Activated naive CD4-positive, alpha-beta T cell treated with anti-CD3 and anti-CD28 coated beads, Interleukin-2, amount 50 U/mL, for 16 hours (primary cell): ENCODE data around the gene PLEKHA3.
"Not testable (repeated sequence)": the region's sequence is repeated elsewhere in the genome, so short reads cannot be mapped to it uniquely, and the experiment has no call there.

Source experiments
- DNase-seq: peaks from one replicate; pipeline ENCODE4 v3.0.0-alpha.2; 2020

Gene PLEKHA3

DNA sequence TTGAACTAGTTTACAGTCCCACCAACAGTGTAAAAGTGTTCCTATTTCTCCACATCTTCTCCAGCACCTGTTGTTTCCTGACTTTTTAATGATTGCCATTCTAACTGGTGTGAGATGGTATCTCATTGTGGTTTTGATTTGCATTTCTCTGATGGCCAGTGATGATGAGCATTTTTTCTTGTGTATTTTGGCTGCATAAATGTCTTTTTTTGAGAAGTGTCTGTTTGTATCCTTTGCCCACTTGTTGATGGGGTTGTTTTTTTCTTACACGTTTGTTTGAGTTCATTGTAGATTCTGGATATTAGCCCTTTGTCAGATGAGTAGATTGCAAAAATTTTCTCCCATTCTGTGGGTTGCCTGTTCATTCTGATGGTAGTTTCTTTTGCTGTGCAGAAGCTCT is 45.2 kb downstream of the PLEKHA3 start:
- not testable (repeated sequence) for DNase-seq

DNA sequence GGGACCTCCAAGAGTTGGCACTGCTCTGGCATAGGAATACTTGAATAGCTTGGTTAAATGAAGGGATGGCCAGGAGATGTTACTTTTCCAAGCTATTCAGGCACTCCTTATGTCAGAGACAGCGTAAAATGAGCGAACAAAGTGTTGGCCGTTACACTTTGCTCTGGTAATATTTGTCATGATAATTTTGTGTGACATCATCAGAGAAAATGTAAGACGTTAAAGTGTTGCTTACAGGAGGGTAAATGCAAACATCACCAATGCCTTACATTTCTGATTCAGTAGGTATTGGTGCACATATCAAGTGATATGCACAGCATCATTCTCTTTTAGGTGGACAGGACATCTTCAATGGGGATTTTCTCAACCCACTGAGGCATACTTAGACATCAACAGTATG is 46.0 kb downstream of the PLEKHA3 start:
- DNase-seq, result no peak

DNA sequence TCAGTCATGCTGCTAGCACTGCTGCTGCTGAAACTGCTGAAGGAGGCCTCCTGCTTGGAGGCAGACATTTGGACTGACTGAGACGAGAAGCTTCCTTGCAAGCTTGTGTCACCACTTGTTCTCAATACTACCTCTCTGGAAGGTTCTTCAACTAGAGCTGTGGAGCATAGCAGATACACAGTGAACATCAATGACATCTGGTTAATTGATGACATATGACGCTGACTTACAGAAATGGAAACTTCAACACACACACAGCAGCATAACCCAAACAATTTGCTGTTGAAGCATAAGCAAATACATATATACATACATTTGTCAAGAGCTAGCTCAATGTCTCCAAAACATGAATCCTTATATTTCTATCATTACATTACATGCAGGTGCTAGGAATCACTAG is 47.3 kb downstream of the PLEKHA3 start:
- DNase-seq, result no peak

DNA sequence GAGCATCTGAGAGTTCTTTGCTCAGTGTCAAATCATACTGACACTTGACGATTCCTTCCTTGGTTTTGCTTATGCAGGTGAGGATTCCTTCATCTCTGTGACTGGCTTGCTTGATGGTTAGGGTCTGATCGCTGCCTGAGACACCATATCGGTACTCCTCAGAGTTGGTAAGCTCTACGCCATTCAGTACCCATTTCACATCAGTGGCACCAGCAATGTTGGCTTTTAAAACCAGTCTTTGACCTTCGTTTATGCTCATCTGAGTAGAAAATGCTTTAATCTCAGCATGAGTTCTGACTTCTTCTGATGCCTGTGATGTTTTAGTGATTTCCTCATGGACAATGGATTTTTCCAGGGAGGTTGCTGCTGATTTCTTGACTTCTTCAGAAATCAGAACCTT is 48.4 kb downstream of the PLEKHA3 start:
- DNase-seq, result no peak

DNA sequence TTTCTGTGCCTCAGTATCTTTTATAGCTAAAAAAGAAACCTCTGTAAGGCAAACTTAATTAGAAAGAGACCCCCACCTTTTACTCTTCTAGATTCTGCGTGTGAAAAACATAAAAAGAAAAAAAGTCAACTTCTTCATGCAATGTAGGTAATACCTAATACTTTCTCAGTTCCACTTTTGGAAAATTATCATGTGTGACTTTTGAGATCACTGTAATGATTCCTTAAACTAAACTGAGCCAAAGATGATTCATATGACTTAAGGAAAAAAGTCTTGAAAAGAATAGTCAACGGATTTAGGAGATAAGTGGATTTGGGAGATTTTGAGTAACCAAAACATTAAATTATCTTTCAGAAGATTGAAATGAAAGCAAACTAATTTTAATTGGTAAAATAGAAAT is 48.9 kb downstream of the PLEKHA3 start:
- no peak for DNase-seq

DNA sequence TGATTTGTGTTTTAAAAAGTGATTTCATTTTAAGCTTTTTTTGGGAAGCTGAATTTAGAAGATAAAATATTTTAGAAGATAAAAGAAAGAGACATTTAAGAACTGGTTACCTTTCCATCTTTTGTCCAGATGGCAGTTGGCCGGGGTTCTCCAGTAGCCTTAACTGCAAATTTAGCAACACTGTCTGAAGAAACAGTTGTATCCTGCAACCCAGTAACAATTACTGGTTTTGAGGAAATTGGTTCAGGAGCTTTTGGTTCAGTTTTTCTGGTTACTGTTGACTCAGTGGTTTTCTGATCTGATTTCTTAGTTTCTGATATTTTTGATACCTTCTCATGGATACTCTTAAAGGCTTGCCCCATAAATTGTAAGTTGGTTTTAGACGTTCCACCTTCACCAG is 49.9 kb downstream of the PLEKHA3 start:
- DNase-seq, result no peak

DNA sequence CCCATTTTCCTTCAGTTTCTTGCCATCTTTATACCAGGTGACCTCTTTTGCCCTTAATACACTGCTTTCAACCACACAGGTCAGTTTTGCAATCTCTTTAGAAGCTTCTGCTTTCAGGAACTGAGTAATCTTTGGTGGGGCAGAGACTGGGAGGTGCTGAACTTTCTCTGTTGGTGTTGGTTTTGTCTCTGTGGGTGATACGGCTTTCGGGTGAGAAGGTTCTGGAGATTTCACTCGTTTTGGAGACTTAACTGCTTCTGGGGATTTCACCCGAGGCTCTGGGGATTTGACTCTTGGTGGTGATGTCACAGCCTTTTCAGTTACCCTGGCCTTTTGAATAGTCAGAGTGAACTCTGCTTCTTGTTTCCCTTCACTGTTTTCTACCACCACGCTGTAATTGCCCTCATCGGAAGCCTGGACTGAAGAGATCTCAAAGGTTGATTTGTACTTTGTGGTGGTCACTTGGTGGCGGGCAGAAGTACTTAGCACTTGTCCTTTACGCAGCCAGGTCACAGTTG is 50.4 kb downstream of the PLEKHA3 start:
- no peak for DNase-seq

DNA sequence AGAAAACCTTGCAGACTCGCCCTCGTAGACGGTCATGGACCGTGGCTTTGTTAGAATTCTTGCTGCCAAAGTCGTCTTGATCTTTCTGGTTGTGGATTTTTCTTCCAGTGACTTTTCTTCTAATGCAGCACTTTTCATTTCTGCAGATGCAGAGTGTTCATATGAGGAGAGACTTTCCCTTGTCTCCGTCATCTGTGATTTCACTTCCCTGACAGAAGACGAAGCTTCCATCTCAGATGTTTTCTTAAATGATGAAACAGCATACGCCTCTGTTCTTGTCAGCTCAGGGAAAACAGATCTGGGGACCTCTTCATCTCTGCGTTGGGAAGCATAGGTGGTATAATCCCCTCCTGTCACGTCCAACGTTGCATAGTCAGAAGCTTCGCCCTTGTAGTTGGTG is 50.9 kb downstream of the PLEKHA3 start:
- no peak for DNase-seq

DNA sequence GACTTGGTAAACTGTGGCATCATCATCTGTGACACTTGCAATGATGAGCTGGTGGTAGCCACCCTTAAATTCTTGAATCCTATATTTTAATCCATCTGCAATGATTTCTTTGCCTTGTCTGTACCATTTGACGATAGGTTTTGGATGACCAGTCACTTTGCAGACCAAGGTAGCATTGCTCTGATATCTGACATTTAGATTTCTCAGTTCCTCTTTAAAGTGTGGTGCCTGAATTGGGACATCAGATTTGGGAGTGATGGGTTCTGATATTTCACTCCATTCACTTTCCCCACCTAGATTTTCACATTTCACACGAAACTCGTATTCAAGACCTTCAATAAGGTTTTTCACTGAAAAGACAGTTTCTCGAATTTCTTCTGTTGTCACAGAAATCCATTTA is 55.8 kb downstream of the PLEKHA3 start:
- DNase-seq, result no peak

DNA sequence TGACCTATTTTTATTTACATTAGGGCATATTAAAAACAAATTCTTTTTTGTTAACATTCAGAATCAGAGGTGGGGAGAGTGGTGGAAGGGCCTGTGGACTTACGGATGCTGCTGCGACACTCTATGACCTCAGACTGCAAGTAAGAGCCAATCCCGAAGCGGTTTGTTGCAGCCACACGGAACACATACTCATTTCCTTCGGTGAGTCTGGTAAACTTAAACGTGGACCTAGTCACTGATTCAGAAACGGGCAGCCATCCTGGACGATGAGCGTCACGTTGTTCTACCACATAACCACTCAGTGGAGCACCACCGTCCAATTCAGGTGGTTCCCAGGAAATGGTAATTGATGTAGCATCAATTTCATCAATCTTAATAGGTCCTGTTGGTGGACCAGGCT is 61.9 kb downstream of the PLEKHA3 start:
- no peak for DNase-seq

DNA sequence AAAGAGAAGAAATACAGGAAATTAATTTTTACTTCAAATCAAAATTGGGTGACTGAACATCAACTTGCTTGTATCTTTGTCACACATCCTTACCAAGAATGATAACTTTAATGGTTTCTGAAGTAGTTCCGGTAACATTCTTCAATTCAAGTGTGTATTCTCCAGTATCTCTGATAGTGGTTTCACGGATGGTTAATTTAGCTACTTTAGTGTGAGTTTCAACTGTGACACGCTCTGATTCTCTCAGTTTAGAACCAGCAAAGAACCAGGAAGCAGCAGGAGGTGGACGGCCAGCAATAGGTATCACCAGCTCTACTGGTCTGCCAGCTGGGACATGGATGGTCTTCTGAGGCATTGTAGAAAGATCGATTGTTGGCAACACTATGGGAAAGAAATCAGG is 62.3 kb downstream of the PLEKHA3 start:
- DNase-seq, result no peak

DNA sequence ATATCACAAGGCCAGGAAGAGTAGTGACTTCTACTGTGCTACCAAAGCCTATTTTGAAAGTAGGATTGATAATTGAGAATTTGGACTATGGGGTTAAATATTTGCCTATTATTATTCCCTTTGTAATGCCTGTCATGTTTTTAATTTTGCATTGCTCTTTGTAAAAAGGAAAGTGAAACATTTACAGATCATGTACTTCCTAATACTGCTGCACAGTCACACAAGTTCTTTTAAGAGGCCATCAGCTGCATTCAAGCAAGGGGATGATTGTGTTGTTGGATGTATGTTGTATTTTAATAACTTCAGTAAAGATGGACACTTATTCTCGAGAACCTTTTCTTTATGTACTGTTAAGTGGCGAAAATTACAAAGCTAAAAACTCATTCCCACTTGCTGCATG is 70.1 kb downstream of the PLEKHA3 start:
- no peak for DNase-seq

DNA sequence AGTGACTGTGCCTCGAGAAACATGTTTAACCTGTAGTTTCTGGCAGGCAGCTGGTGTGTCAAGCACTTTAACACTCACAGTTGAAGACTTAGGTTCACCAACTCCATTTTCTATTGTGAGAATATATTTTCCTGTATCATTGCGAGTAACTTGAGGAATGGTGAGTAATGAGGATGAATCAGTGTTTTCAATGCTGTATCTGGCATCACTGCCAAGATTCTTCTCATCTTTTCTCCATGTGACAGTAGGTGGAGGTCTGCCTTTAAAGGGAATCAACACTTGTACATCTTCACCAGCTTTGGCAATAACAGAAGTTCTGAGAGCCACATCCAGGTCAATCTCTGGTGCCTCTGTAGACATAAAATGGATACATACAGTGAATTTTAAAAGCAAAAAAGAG is 72.8 kb downstream of the PLEKHA3 start:
- no peak for DNase-seq
